Liver (tissue), 9 donors: ENCODE measurements around the gene CIAO3. TPM values are rescaled to one million over a fixed set of nuclear protein-coding genes. Genes with fewer than 3 reads are reported as not detected.
"Not testable (repeated sequence)": the region's sequence is repeated elsewhere in the genome, so short reads cannot be mapped to it uniquely, and the experiment has no call there.

Experiments used
- DNase-seq: peaks from one replicate; pipeline ENCODE4 v3.0.0-alpha.2; 2017; ENCODE audit warnings: low spot score
- H3K27ac ChIP-seq, 2 donors: one replicate each; pipeline ENCODE4 v1.7.0; 2013; ENCODE audit warnings: inconsistent platforms in 2 of 2, low read length in 2 of 2, control low read depth in 1 of 2, low read depth in 1 of 2, mild to moderate bottlenecking in 1 of 2
- H3K27me3 ChIP-seq, 4 donors: one replicate each; pipeline versions ENCODE4 v1.6.1 to v1.7.0; 2013; ENCODE audit warnings: low read length in 3 of 4, inconsistent platforms in 1 of 4, mild to moderate bottlenecking in 1 of 4, moderate library complexity in 1 of 4; ENCODE audit not compliant: control insufficient read depth in 4 of 4, insufficient read depth in 4 of 4
- H3K36me3 ChIP-seq, 4 donors: one replicate each; pipeline versions ENCODE4 v1.6.1 to v1.7.0; 2013; ENCODE audit warnings: low read length in 3 of 4, mild to moderate bottlenecking in 3 of 4, low read depth in 1 of 4, moderate library complexity in 1 of 4; ENCODE audit not compliant: control insufficient read depth in 4 of 4, insufficient read depth in 3 of 4
- H3K4me1 ChIP-seq, 4 donors: one replicate each; pipeline versions ENCODE4 v1.6.1 to v1.7.0; 2013; ENCODE audit warnings: low read length in 3 of 4, mild to moderate bottlenecking in 3 of 4, moderate library complexity in 1 of 4; ENCODE audit not compliant: control insufficient read depth in 4 of 4, insufficient read depth in 4 of 4
- H3K4me3 ChIP-seq, 3 donors: one replicate each; pipeline versions ENCODE4 v1.6.1 to v1.7.0; 2013; ENCODE audit warnings: low read length in 3 of 3, control low read depth in 1 of 3, low read depth in 1 of 3, mild to moderate bottlenecking in 1 of 3
- H3K9ac ChIP-seq, 2 donors: one replicate each; pipeline ENCODE4 v1.7.0; 2013; ENCODE audit warnings: low read length in 2 of 2, mild to moderate bottlenecking in 2 of 2, moderate library complexity in 2 of 2, control low read depth in 1 of 2, low read depth in 1 of 2
- H3K9me3 ChIP-seq, 4 donors: one replicate each; pipeline versions ENCODE4 v1.6.1 to v1.7.0; 2013; ENCODE audit warnings: low read length in 3 of 4; ENCODE audit not compliant: control insufficient read depth in 4 of 4
- CTCF ChIP-seq: fragments of 150-350 bp; IDR thresholded peaks from 2 replicates; pipeline ENCODE4 v1.5.1; 2017; ENCODE audit warnings: improper control_type of control experiment, low read depth, low read length; ENCODE audit not compliant: missing input control
- EGR1 ChIP-seq, 2 donors: IDR thresholded peaks; 2 replicates each; pipeline ENCODE4 v1.6.1; 2016 to 2018; ENCODE audit warnings: antibody characterized with exemption in 2 of 2, low read depth in 2 of 2
- FOXA1 ChIP-seq: IDR thresholded peaks from 2 replicates; pipeline ENCODE4 v1.6.1; 2016; ENCODE audit warnings: antibody characterized with exemption
- GABPA ChIP-seq, 2 donors: IDR thresholded peaks in 1 of 2; conservative IDR thresholded peaks in 1 of 2; 2 replicates each; pipeline ENCODE4 v1.6.1; 2016; ENCODE audit warnings: antibody characterized with exemption in 2 of 2, mild to moderate bottlenecking in 1 of 2, moderate library complexity in 1 of 2
- HNF4A ChIP-seq, 2 donors: conservative IDR thresholded peaks; 2 replicates each; pipeline ENCODE4 v1.6.1; 2016; ENCODE audit warnings: antibody characterized with exemption in 2 of 2, mild to moderate bottlenecking in 2 of 2
- HNF4G ChIP-seq: IDR thresholded peaks from 2 replicates; pipeline ENCODE4 v1.6.1; 2016; ENCODE audit warnings: antibody characterized with exemption
- JUND ChIP-seq, 2 donors: IDR thresholded peaks; 2 replicates each; pipeline ENCODE4 v1.6.1; 2016; ENCODE audit warnings: antibody characterized with exemption in 2 of 2
- MAX ChIP-seq: IDR thresholded peaks from 2 replicates; pipeline ENCODE4 v1.6.1; 2016; ENCODE audit warnings: antibody characterized with exemption
- NR2F2 ChIP-seq: IDR thresholded peaks from 2 replicates; pipeline ENCODE4 v1.6.1; 2016; ENCODE audit warnings: antibody characterized with exemption
- RXRA ChIP-seq, 2 donors: IDR thresholded peaks; 2 replicates each; pipeline ENCODE4 v1.6.1; 2017 to 2018; ENCODE audit warnings: antibody characterized with exemption in 2 of 2, mild to moderate bottlenecking in 1 of 2
- SP1 ChIP-seq: IDR thresholded peaks from 2 replicates; pipeline ENCODE4 v1.6.1; 2018; ENCODE audit warnings: antibody characterized with exemption, mild to moderate bottlenecking
- TAF1 ChIP-seq: conservative IDR thresholded peaks from 2 replicates; pipeline ENCODE4 v1.6.1; 2016; ENCODE audit warnings: antibody characterized with exemption, mild to moderate bottlenecking
- YY1 ChIP-seq: IDR thresholded peaks from 2 replicates; pipeline ENCODE4 v1.6.1; 2016; ENCODE audit warnings: antibody characterized with exemption, mild to moderate bottlenecking
- ZBTB33 ChIP-seq: IDR thresholded peaks from 2 replicates; pipeline ENCODE4 v1.6.1; 2016; ENCODE audit warnings: antibody characterized with exemption
- WGBS: extraction: QIAGEN DNeasy Blood & Tissue Kit; methylation state at CpG from one replicate; pipeline ENCODE4 v1.1.7; 2013; 5-methylcytosine and 5-hydroxymethylcytosine counted together
- polyA plus RNA-seq, 2 donors: library from polyadenylated mRNA; stranded (reverse) in 1 of 2; unstranded in 1 of 2; fragments of 200-250 nt in 1 of 2; fragments of >200 nt in 1 of 2; fragmentation: Nextera tagmentation in 1 of 2; extraction: Ambion mirVana in 1 of 2; gene quantifications; one replicate each; pipeline versions ENCODE4 v1.2.1 to v1.2.3, GENCODE V29; 2013 to 2015
- total RNA-seq, 2 donors: library from RNA; depleted of rRNA; stranded (reverse); fragments of >200 nt; gene quantifications; one replicate each; pipeline ENCODE4 v1.2.3, GENCODE V29; 2014
- donor health status: healthy.
- donor health status: healthy.
- donor health status: healthy.
- donor health status: healthy.
- donor health status: healthy.

CIAO3 gene
- total and polyA plus RNA-seq, 4 donors: 13.2 to 24.3 (median 16.5) TPM

GRCh38 chr16:776824-777223 is 36.0 kb upstream of the CIAO3 start:
- no peaks in the 10 kb centered on the region for H3K36me3 ChIP-seq
- H3K27me3 ChIP-seq: peaks cover 0 to 4% (median 0%) of the 10 kb centered on the region in 4 donors

GRCh38 chr16:776298-776697 is 35.5 kb upstream of the CIAO3 start:
- H3K27me3 ChIP-seq, H3K4me3 ChIP-seq, H3K9ac ChIP-seq, H3K9me3 ChIP-seq, DNase-seq, H3K4me1 ChIP-seq, H3K36me3 ChIP-seq, H3K27ac ChIP-seq: not testable (repeated sequence)
- WGBS: 86% methylated on average over 10 of the region's 10 CpGs

More at GRCh38 chr16:776824-777223, 36.0 kb upstream of the CIAO3 start:
- Histone ChIP-seq H3K4me3 (no peak overlapping the region), H3K27ac (no peak overlapping the region), H3K4me1 (no peaks in the 10 kb centered on the region), H3K9ac (no peak overlapping the region), H3K9me3 (no peaks in the 10 kb centered on the region)
- WGBS: 82% methylated on average over 9 of the region's 9 CpGs
- TF ChIP-seq TAF1 (no peak), MAX (no peak), GABPA (IDR thresholded peaks at IDR 0.05 in 1 of 2, conservative IDR thresholded peaks at IDR 0.05 in 1 of 2) (no peak), EGR1 (IDR thresholded peaks at IDR 0.05; ENCODE audit: low read depth in 2 of 2) (no peak)
- DNase-seq: no peak

- 79% methylated on average over 36 of the region's 36 CpGs for WGBS
- no peak for DNase-seq
- H3K36me3 ChIP-seq: no peaks in the 10 kb centered on the region
- TF ChIP-seq ZBTB33: no peak
- TF ChIP-seq FOXA1: no peak
- TF ChIP-seq CTCF: no peak
- TF ChIP-seq YY1: no peak
- no peak for TF ChIP-seq MAX
- no peak for TF ChIP-seq HNF4A (conservative IDR thresholded peaks at IDR 0.05)
- TF ChIP-seq EGR1 (IDR thresholded peaks at IDR 0.05; ENCODE audit: low read depth in 2 of 2): no peak
- no peak for TF ChIP-seq RXRA (IDR thresholded peaks at IDR 0.05)
- no peak for TF ChIP-seq NR2F2
- no peak for TF ChIP-seq JUND (IDR thresholded peaks at IDR 0.05)
- TF ChIP-seq HNF4G: no peak
- no peak for TF ChIP-seq SP1
- H3K4me1 ChIP-seq: no peaks in the 10 kb centered on the region
- no peak overlapping the region for H3K4me3 ChIP-seq
- H3K9me3 ChIP-seq: no peaks in the 10 kb centered on the region
- no peak overlapping the region for H3K9ac ChIP-seq
- no peak overlapping the region for H3K27ac ChIP-seq
- H3K27me3 ChIP-seq: no peaks in the 10 kb centered on the region
Measured at GRCh38 chr16:775236-775796, 34.5 kb upstream of the CIAO3 start.
